Naive thymus-derived CD4-positive, alpha-beta T cell (primary cell): Measurements from ENCODE around the gene GGTLC1. TPM values are rescaled to one million over a fixed set of nuclear protein-coding genes. Genes with fewer than 3 reads are reported as not detected.
"Not testable (repeated sequence)": the region's sequence is repeated elsewhere in the genome, so short reads cannot be mapped to it uniquely, and the experiment has no call there.

Source experiments
- ATAC-seq: fragments of 150-1000 bp; cut with Tn5 transposase; 2 replicates; pipeline ENCODE4 v1.10.0; 2021; ENCODE audit warnings: mild to moderate bottlenecking, moderate library complexity
- CTCF ChIA-PET: fragments of 350-600 bp; sonication (Branson Sonifier 250); formaldehyde crosslinking; loops from one replicate; lab custom pipeline; 2021; ENCODE audit warnings: antibody characterized with exemption; lab: Charles Lee
- POLR2A ChIA-PET: fragments of 350-600 bp; sonication (Branson Sonifier 250); formaldehyde crosslinking; loops from one replicate; lab custom pipeline; 2021; ENCODE audit warnings: antibody characterized with exemption, inconsistent platforms; lab: Charles Lee
- DNase-seq, 9 donors: peaks; one replicate each; pipeline versions ENCODE4 v3.0.0 to v3.0.0-alpha.2; 2020 to 2022; ENCODE audit warnings: mixed read lengths in 1 of 9
- H3K27ac ChIP-seq: one replicate; pipeline ENCODE4 v1.7.0; 2013; ENCODE audit warnings: mild to moderate bottlenecking, low read depth, low read length, moderate library complexity
- H3K27me3 ChIP-seq, 2 donors: one replicate each; pipeline ENCODE4 v1.7.0; 2013; ENCODE audit warnings: low read length in 2 of 2, mild to moderate bottlenecking in 2 of 2, moderate library complexity in 2 of 2; ENCODE audit not compliant: control insufficient read depth in 2 of 2, insufficient read depth in 2 of 2
- H3K36me3 ChIP-seq, 3 experiments: 1 replicate in 2 of 3; 2 replicates in 1 of 3; pipeline ENCODE4 v1.7.0; 2013; ENCODE audit warnings: low read length in 3 of 3, mild to moderate bottlenecking in 3 of 3, moderate library complexity in 1 of 3; ENCODE audit not compliant: insufficient read depth in 3 of 3, control insufficient read depth in 2 of 3
- H3K4me1 ChIP-seq, 2 donors: one replicate each; pipeline ENCODE4 v1.7.0; 2013; ENCODE audit warnings: low read length in 2 of 2, mild to moderate bottlenecking in 2 of 2, moderate library complexity in 1 of 2; ENCODE audit not compliant: control insufficient read depth in 2 of 2, insufficient read depth in 2 of 2
- H3K4me3 ChIP-seq: 2 replicates; pipeline ENCODE4 v1.7.0; 2013; ENCODE audit warnings: mild to moderate bottlenecking, low read length
- H3K9me3 ChIP-seq, 3 experiments: 1 replicate in 2 of 3; 2 replicates in 1 of 3; pipeline ENCODE4 v1.7.0; 2013; ENCODE audit warnings: low read length in 3 of 3; ENCODE audit not compliant: control insufficient read depth in 2 of 3
- H3K27ac Mint-ChIP-seq, 9 donors: one replicate each; pipeline ENCODE4 v1.8.0; 2020 to 2022; ENCODE audit warnings: mixed read lengths in 9 of 9, mild to moderate bottlenecking in 8 of 9, moderate library complexity in 5 of 9, inconsistent platforms in 2 of 9
- H3K27me3 Mint-ChIP-seq, 5 donors: one replicate each; pipeline ENCODE4 v1.8.0; 2021 to 2022; ENCODE audit warnings: mixed read lengths in 5 of 5, mild to moderate bottlenecking in 1 of 5
- H3K36me3 Mint-ChIP-seq, 5 donors: one replicate each; pipeline ENCODE4 v1.8.0; 2020 to 2022; ENCODE audit warnings: mixed read lengths in 5 of 5, mild to moderate bottlenecking in 3 of 5, inconsistent platforms in 1 of 5
- H3K4me1 Mint-ChIP-seq, 7 donors: one replicate each; pipeline ENCODE4 v1.8.0; 2020 to 2022; ENCODE audit warnings: mixed read lengths in 7 of 7, mild to moderate bottlenecking in 3 of 7, inconsistent platforms in 1 of 7
- H3K4me3 Mint-ChIP-seq, 10 donors: one replicate each; pipeline ENCODE4 v1.8.0; 2020 to 2022; ENCODE audit warnings: mild to moderate bottlenecking in 10 of 10, mixed read lengths in 10 of 10, moderate library complexity in 6 of 10, inconsistent platforms in 2 of 10
- H3K9me3 Mint-ChIP-seq, 11 donors: one replicate each; pipeline ENCODE4 v1.8.0; 2020 to 2022; ENCODE audit warnings: mixed read lengths in 11 of 11, mild to moderate bottlenecking in 4 of 11, inconsistent platforms in 1 of 11, moderate library complexity in 1 of 11
- intact Hi-C, 2 donors: fragments of 100-400 bp; cut with micrococcal nuclease; formaldehyde crosslinking; loops; one replicate each; pipeline ENCODE4 v1.15.1; 2023
- polyA plus RNA-seq, 2 donors: library from polyadenylated mRNA; unstranded; fragments of 300-500 nt; fragmentation: Illumina TruSeq; gene quantifications; one replicate each; pipeline ENCODE4 v1.2.3, GENCODE V29; 2021
- total RNA-seq, 6 experiments: library from RNA in 5 of 6; stranded (reverse) in 5 of 6; gene quantifications; 1 replicate in 5 of 6; 2 replicates in 1 of 6; pipeline ENCODE4 v1.2.3 and lab custom pipeline; 2021 to 2026

GGTLC1 gene
- total and polyA plus RNA-seq, 7 experiments from 2014 or later, result not detected

GRCh38 chr20:23998844-23999243 is 10.3 kb upstream of the GGTLC1 start:
- Mint-ChIP-seq H3K27ac (peak overlapping the region in 1 of 9 donors; percentile 3), H3K4me1 (peaks cover 0 to 16% (median 6%) of the 10 kb centered on the region in 7 donors), H3K36me3 (no peaks in the 10 kb centered on the region), H3K27me3 (peaks cover 0 to 40% (median 0%) of the 10 kb centered on the region in 5 donors), H3K4me3 (no peak overlapping the region), H3K9me3 (no peaks in the 10 kb centered on the region)
- no peak for DNase-seq
- no peaks in the 10 kb centered on the region for H3K36me3 ChIP-seq
- H3K4me1 ChIP-seq, result no peaks in the 10 kb centered on the region
- no peaks in the 10 kb centered on the region for H3K9me3 ChIP-seq
- intact Hi-C loops, result loop anchor here in 1 of 2 donors (5.0 kb wide), 2 partner anchors 62 to 112 kb away; no protein-coding TSS in a partner anchor
- peaks cover 0 to 4% of the 10 kb centered on the region in 2 donors for H3K27me3 ChIP-seq
- CTCF ChIA-PET, result no interaction called here
- ATAC-seq, result no peak
- POLR2A ChIA-PET, result interaction anchor here (1.0 kb wide), 1 partner anchor 29 kb away, joined by 3 read pairs; no protein-coding TSS in a partner anchor
- H3K4me3 ChIP-seq, result no peak overlapping the region
- H3K27ac ChIP-seq, result no peak overlapping the region

GRCh38 chr20:23998392-23998791 is 9.8 kb upstream of the GGTLC1 start:
- no peak overlapping the region for H3K4me3 ChIP-seq
- ChIA-PET POLR2A (no interaction called here), CTCF (interaction anchor here (2.0 kb wide), 1 partner anchor 18 kb away, joined by 6 read pairs; no protein-coding TSS in a partner anchor)
- intact Hi-C loops, result loop anchor here in 1 of 2 donors (5.0 kb wide), 2 partner anchors 61 to 111 kb away; no protein-coding TSS in a partner anchor
- no peak overlapping the region for H3K27ac ChIP-seq
- no peaks in the 10 kb centered on the region for H3K36me3 ChIP-seq
- Mint-ChIP-seq H3K9me3 (no peaks in the 10 kb centered on the region), H3K4me1 (peaks cover 0 to 16% (median 6%) of the 10 kb centered on the region in 7 donors), H3K4me3 (no peak overlapping the region), H3K27me3 (peaks cover 0 to 40% (median 0%) of the 10 kb centered on the region in 5 donors), H3K27ac (no peak overlapping the region), H3K36me3 (no peaks in the 10 kb centered on the region)
- ATAC-seq, result no peak
- no peak for DNase-seq
- H3K27me3 ChIP-seq, result peaks cover 0 to 4% of the 10 kb centered on the region in 2 donors
- no peaks in the 10 kb centered on the region for H3K9me3 ChIP-seq
- H3K4me1 ChIP-seq, result no peaks in the 10 kb centered on the region

- DNase-seq (peak in 7 of 9 donors; percentile 20 to 61 (median 48)), ATAC-seq (peak; percentile 57)
- H3K4me1 ChIP-seq, result no peaks in the 10 kb centered on the region
- H3K27ac ChIP-seq, result no peak overlapping the region
- Mint-ChIP-seq H3K36me3 (no peaks in the 10 kb centered on the region), H3K4me3 (peak overlapping the region in 1 of 10 donors; percentile 24), H3K9me3 (no peaks in the 10 kb centered on the region), H3K4me1 (peaks cover 0 to 16% (median 5%) of the 10 kb centered on the region in 7 donors), H3K27ac (peak overlapping the region in 2 of 9 donors; percentile 1 to 9), H3K27me3 (peaks cover 0 to 34% (median 0%) of the 10 kb centered on the region in 5 donors)
- POLR2A ChIA-PET, result interaction anchor here (1.0 kb wide), 1 partner anchor 31 kb away, joined by 4 read pairs; no protein-coding TSS in a partner anchor
- no peak overlapping the region for H3K4me3 ChIP-seq
- CTCF ChIA-PET, result interaction anchor here (0.7 to 2.0 kb wide), 4 partner anchors 9 to 104 kb away, joined by 3 to 7 read pairs (median 6); no protein-coding TSS in a partner anchor
- intact Hi-C loops, result loop anchor here (1.0 to 5.0 kb wide), 5 partner anchors 31 to 109 kb away; no protein-coding TSS in a partner anchor
- no peaks in the 10 kb centered on the region for H3K9me3 ChIP-seq
- H3K36me3 ChIP-seq, result no peaks in the 10 kb centered on the region
- no peaks in the 10 kb centered on the region for H3K27me3 ChIP-seq
Observed at GRCh38 chr20:23995905-23996666, 7.5 kb upstream of the GGTLC1 start.

- H3K4me1 ChIP-seq, H3K36me3 ChIP-seq, H3K9me3 Mint-ChIP-seq, H3K9me3 ChIP-seq, H3K27ac Mint-ChIP-seq, DNase-seq, POLR2A ChIA-PET, H3K4me3 Mint-ChIP-seq, ATAC-seq, CTCF ChIA-PET, H3K4me3 ChIP-seq, H3K36me3 Mint-ChIP-seq, H3K27me3 ChIP-seq, H3K27ac ChIP-seq: not testable (repeated sequence)
- H3K4me1 Mint-ChIP-seq, result peaks cover 0 to 16% (median 5%) of the 10 kb centered on the region in 7 donors
- peaks cover 0 to 29% (median 0%) of the 10 kb centered on the region in 5 donors for H3K27me3 Mint-ChIP-seq
- intact Hi-C loops, result loop anchor here in 1 of 2 donors (5.0 kb wide), 2 partner anchors 58 to 108 kb away; no protein-coding TSS in a partner anchor
Observed at GRCh38 chr20:23995291-23995690, 6.7 kb upstream of the GGTLC1 start.

GRCh38 chr20:23994001-23994633 is 5.5 kb upstream of the GGTLC1 start:
- H3K27ac Mint-ChIP-seq, intact Hi-C loops, POLR2A ChIA-PET, H3K9me3 Mint-ChIP-seq, CTCF ChIA-PET, H3K4me1 ChIP-seq, H3K4me3 ChIP-seq, H3K36me3 Mint-ChIP-seq, H3K27me3 ChIP-seq, DNase-seq, H3K36me3 ChIP-seq, H3K9me3 ChIP-seq, ATAC-seq, H3K4me3 Mint-ChIP-seq, H3K27ac ChIP-seq: not testable (repeated sequence)
- Mint-ChIP-seq H3K4me1 (peaks cover 0 to 15% (median 5%) of the 10 kb centered on the region in 7 donors), H3K27me3 (peaks cover 0 to 18% (median 0%) of the 10 kb centered on the region in 5 donors)

- intact Hi-C loops, H3K27me3 ChIP-seq: not testable (repeated sequence)
Observed at GRCh38 chr20:23993440-23993839, 4.9 kb upstream of the GGTLC1 start.

More at GRCh38 chr20:23993440-23993839, 4.9 kb upstream of the GGTLC1 start:
- CTCF ChIA-PET, H3K27ac ChIP-seq, H3K4me3 ChIP-seq, H3K4me3 Mint-ChIP-seq, DNase-seq, H3K9me3 Mint-ChIP-seq, ATAC-seq, H3K4me1 ChIP-seq, POLR2A ChIA-PET, H3K36me3 ChIP-seq, H3K9me3 ChIP-seq, H3K36me3 Mint-ChIP-seq, H3K27ac Mint-ChIP-seq: not testable (repeated sequence)
- Mint-ChIP-seq H3K4me1 (peaks cover 0 to 11% (median 5%) of the 10 kb centered on the region in 7 donors), H3K27me3 (peaks cover 0 to 11% (median 0%) of the 10 kb centered on the region in 5 donors)
